Stimulated activated CD8-positive, alpha-beta memory T cell treated with anti-CD3 and anti-CD28 coated beads, Interleukin-12 subunit alpha, Interleukin-12 subunit beta, amount 100 ng/mL, for 24 hours (primary cell): ENCODE data around the gene PIWIL4.
"Not testable (repeated sequence)": the region's sequence is repeated elsewhere in the genome, so short reads cannot be mapped to it uniquely, and the experiment has no call there.

Experiments used
- DNase-seq: peaks from one replicate; pipeline ENCODE4 v3.0.0-alpha.2; 2020; ENCODE audit errors: extremely low read depth

Gene PIWIL4

GRCh38 chr11:94638301-94638901 lies 71.2 kb downstream of the PIWIL4 start:
- DNase-seq = no peak

- no peak for DNase-seq
These were observed 71.8 kb downstream of the PIWIL4 start for GRCh38 chr11:94638902-94639373.

GRCh38 chr11:94639901-94640721 lies 72.9 kb downstream of the PIWIL4 start:
- DNase-seq = no peak

GRCh38 chr11:94641167-94641761 lies 74.1 kb downstream of the PIWIL4 start:
- no peak for DNase-seq

GRCh38 chr11:94643186-94643585 lies 76.0 kb downstream of the PIWIL4 start:
- DNase-seq = not testable (repeated sequence)

GRCh38 chr11:94647926-94648325 lies 80.8 kb downstream of the PIWIL4 start:
- no peak for DNase-seq

- no peak for DNase-seq
These were observed 81.6 kb downstream of the PIWIL4 start for GRCh38 chr11:94648789-94649188.

- no peak for DNase-seq
These were observed 82.1 kb downstream of the PIWIL4 start for GRCh38 chr11:94649254-94649653.

- DNase-seq = no peak
These were observed 82.9 kb downstream of the PIWIL4 start for GRCh38 chr11:94649964-94650623.

- DNase-seq = no peak
These were observed 83.6 kb downstream of the PIWIL4 start for GRCh38 chr11:94650756-94651155.

GRCh38 chr11:94652735-94653284 lies 85.6 kb downstream of the PIWIL4 start:
- no peak for DNase-seq

GRCh38 chr11:94653561-94653960 lies 86.4 kb downstream of the PIWIL4 start:
- no peak for DNase-seq

- DNase-seq = no peak
These were observed 87.0 kb downstream of the PIWIL4 start for GRCh38 chr11:94654201-94654600.

- no peak for DNase-seq
These were observed 88.1 kb downstream of the PIWIL4 start for GRCh38 chr11:94655291-94655690.

- no peak for DNase-seq
These were observed 88.8 kb downstream of the PIWIL4 start for GRCh38 chr11:94655956-94656355.

GRCh38 chr11:94656968-94657367 lies 89.8 kb downstream of the PIWIL4 start:
- DNase-seq = no peak

- no peak for DNase-seq
These were observed 90.5 kb downstream of the PIWIL4 start for GRCh38 chr11:94657629-94658028.

GRCh38 chr11:94658386-94658785 lies 91.2 kb downstream of the PIWIL4 start:
- no peak for DNase-seq

- DNase-seq = no peak
These were observed 91.7 kb downstream of the PIWIL4 start for GRCh38 chr11:94658888-94659287.

GRCh38 chr11:94661444-94661843 lies 94.3 kb downstream of the PIWIL4 start:
- no peak for DNase-seq

- no peak for DNase-seq
These were observed 95.1 kb downstream of the PIWIL4 start for GRCh38 chr11:94662065-94662779.
